Measurements from ENCODE around the gene DNAJA2.
"Not testable (repeated sequence)": the region's sequence is repeated elsewhere in the genome, so short reads cannot be mapped to it uniquely, and the experiment has no call there.

DNAJA2 gene

GRCh38 chr16:46961373-46962353, 11.8 kb downstream of the DNAJA2 start:
- no peak for DNase-seq
- Mint-ChIP-seq H3K4me1 (ENCODE audit: low read depth) (peaks cover 48% of the 10 kb centered on the region), H3K4me3 (peak overlapping the region; percentile 13)

GRCh38 chr16:46954562-46954961, 18.9 kb downstream of the DNAJA2 start:
- Mint-ChIP-seq H3K36me3 (ENCODE audit: low read depth) (peaks cover 61% of the 10 kb centered on the region), H3K9me3 (no peaks in the 10 kb centered on the region), H3K4me1 (ENCODE audit: low read depth) (peaks cover 18% of the 10 kb centered on the region), H3K4me3 (no peak overlapping the region), H3K27me3 (no peaks in the 10 kb centered on the region), H3K27ac (no peak overlapping the region)
- DNase-seq: no peak

More at GRCh38 chr16:46961373-46962353, 11.8 kb downstream of the DNAJA2 start:
- H3K27me3 Mint-ChIP-seq: no peaks in the 10 kb centered on the region
- H3K9me3 Mint-ChIP-seq: no peaks in the 10 kb centered on the region
- H3K27ac Mint-ChIP-seq: peak overlapping the region; percentile 95
- peaks cover 97% of the 10 kb centered on the region for H3K36me3 Mint-ChIP-seq (ENCODE audit: low read depth)

- no peak for DNase-seq
- Mint-ChIP-seq H3K4me1 (ENCODE audit: low read depth) (peaks cover 21% of the 10 kb centered on the region), H3K9me3 (no peaks in the 10 kb centered on the region), H3K27me3 (no peaks in the 10 kb centered on the region), H3K4me3 (no peak overlapping the region), H3K27ac (peak overlapping the region; percentile 17), H3K36me3 (ENCODE audit: low read depth) (peaks cover 16% of the 10 kb centered on the region)
Measured at GRCh38 chr16:46950009-46950408, 23.5 kb downstream of the DNAJA2 start.

- Mint-ChIP-seq H3K9me3 (no peaks in the 10 kb centered on the region), H3K4me1 (ENCODE audit: low read depth) (peaks cover 21% of the 10 kb centered on the region), H3K36me3 (ENCODE audit: low read depth) (peaks cover 10% of the 10 kb centered on the region), H3K27me3 (no peaks in the 10 kb centered on the region), H3K4me3 (no peak overlapping the region), H3K27ac (peak overlapping the region; percentile 82)
- peak; percentile 50 for DNase-seq
Measured at GRCh38 chr16:46949241-46949892, 24.1 kb downstream of the DNAJA2 start.

- H3K4me1 Mint-ChIP-seq (ENCODE audit: low read depth): peaks cover 22% of the 10 kb centered on the region
- peaks cover 5% of the 10 kb centered on the region for H3K36me3 Mint-ChIP-seq (ENCODE audit: low read depth)
- no peaks in the 10 kb centered on the region for H3K27me3 Mint-ChIP-seq
- no peak for DNase-seq
- H3K27ac Mint-ChIP-seq: peak overlapping the region; percentile 82
- no peak overlapping the region for H3K4me3 Mint-ChIP-seq
- no peaks in the 10 kb centered on the region for H3K9me3 Mint-ChIP-seq
Measured at GRCh38 chr16:46948548-46949166, 24.8 kb downstream of the DNAJA2 start.

GRCh38 chr16:46947900-46948547, 25.4 kb downstream of the DNAJA2 start:
- no peak for DNase-seq
- H3K4me1 Mint-ChIP-seq (ENCODE audit: low read depth): peaks cover 28% of the 10 kb centered on the region
- no peak overlapping the region for H3K4me3 Mint-ChIP-seq
- H3K27me3 Mint-ChIP-seq: no peaks in the 10 kb centered on the region
- peak overlapping the region; percentile 82 for H3K27ac Mint-ChIP-seq
- H3K9me3 Mint-ChIP-seq: no peaks in the 10 kb centered on the region
- H3K36me3 Mint-ChIP-seq (ENCODE audit: low read depth): peaks cover 1% of the 10 kb centered on the region

- H3K4me1 Mint-ChIP-seq (ENCODE audit: low read depth): peaks cover 34% of the 10 kb centered on the region
- not testable (repeated sequence) for H3K36me3 Mint-ChIP-seq (ENCODE audit: low read depth); H3K27ac Mint-ChIP-seq; H3K9me3 Mint-ChIP-seq; H3K4me3 Mint-ChIP-seq; DNase-seq; H3K27me3 Mint-ChIP-seq
Measured at GRCh38 chr16:46944713-46945112, 28.8 kb downstream of the DNAJA2 start.

GRCh38 chr16:46937536-46937935, 35.9 kb downstream of the DNAJA2 start:
- Mint-ChIP-seq H3K4me3 (no peak overlapping the region), H3K27ac (no peak overlapping the region), H3K9me3 (no peaks in the 10 kb centered on the region), H3K27me3 (no peaks in the 10 kb centered on the region), H3K4me1 (ENCODE audit: low read depth) (peaks cover 4% of the 10 kb centered on the region), H3K36me3 (ENCODE audit: low read depth) (no peaks in the 10 kb centered on the region)
- no peak for DNase-seq

- DNase-seq: no peak
- Mint-ChIP-seq H3K4me3 (no peak overlapping the region), H3K27ac (peak overlapping the region; percentile 50)
Measured at GRCh38 chr16:46932802-46933201, 40.7 kb downstream of the DNAJA2 start.

GRCh38 chr16:46930861-46931260, 42.6 kb downstream of the DNAJA2 start:
- no peak overlapping the region for H3K4me3 Mint-ChIP-seq
- H3K27me3 Mint-ChIP-seq: no peaks in the 10 kb centered on the region
- H3K27ac Mint-ChIP-seq: no peak overlapping the region
- H3K36me3 Mint-ChIP-seq (ENCODE audit: low read depth): peaks cover 18% of the 10 kb centered on the region
- H3K4me1 Mint-ChIP-seq (ENCODE audit: low read depth): peaks cover 4% of the 10 kb centered on the region
- H3K9me3 Mint-ChIP-seq: no peaks in the 10 kb centered on the region
- no peak for DNase-seq

More at GRCh38 chr16:46932802-46933201, 40.7 kb downstream of the DNAJA2 start:
- Mint-ChIP-seq H3K36me3 (ENCODE audit: low read depth) (peaks cover 8% of the 10 kb centered on the region), H3K27me3 (no peaks in the 10 kb centered on the region), H3K4me1 (ENCODE audit: low read depth) (peaks cover 1% of the 10 kb centered on the region), H3K9me3 (no peaks in the 10 kb centered on the region)

- H3K9me3 Mint-ChIP-seq: no peaks in the 10 kb centered on the region
- DNase-seq: peak; percentile 80
- peaks cover 4% of the 10 kb centered on the region for H3K4me1 Mint-ChIP-seq (ENCODE audit: low read depth)
- peaks cover 19% of the 10 kb centered on the region for H3K36me3 Mint-ChIP-seq (ENCODE audit: low read depth)
- no peak overlapping the region for H3K4me3 Mint-ChIP-seq
- H3K27me3 Mint-ChIP-seq: no peaks in the 10 kb centered on the region
- H3K27ac Mint-ChIP-seq: no peak overlapping the region
Measured at GRCh38 chr16:46929378-46930332, 43.8 kb downstream of the DNAJA2 start.

- no peak for DNase-seq
- Mint-ChIP-seq H3K27ac (no peak overlapping the region), H3K27me3 (no peaks in the 10 kb centered on the region), H3K36me3 (ENCODE audit: low read depth) (peaks cover 27% of the 10 kb centered on the region), H3K4me1 (ENCODE audit: low read depth) (peaks cover 4% of the 10 kb centered on the region), H3K4me3 (no peak overlapping the region), H3K9me3 (no peaks in the 10 kb centered on the region)
Measured at GRCh38 chr16:46928811-46929210, 44.7 kb downstream of the DNAJA2 start.

- Mint-ChIP-seq H3K36me3 (ENCODE audit: low read depth) (peaks cover 37% of the 10 kb centered on the region), H3K4me1 (ENCODE audit: low read depth) (peaks cover 4% of the 10 kb centered on the region), H3K4me3 (no peak overlapping the region), H3K27ac (no peak overlapping the region), H3K27me3 (no peaks in the 10 kb centered on the region), H3K9me3 (no peaks in the 10 kb centered on the region)
- DNase-seq: no peak
Measured at GRCh38 chr16:46927273-46927672, 46.2 kb downstream of the DNAJA2 start.

Data from activated T-cell treated with anti-CD3 and anti-CD28 coated beads, Interleukin-2, amount 50 U/mL, for 24 hours (primary cell).